Measurements from ENCODE around the gene ZZZ3. TPM values are rescaled to one million over a fixed set of nuclear protein-coding genes. Genes with fewer than 3 reads are reported as not detected.

ZZZ3 gene
- 45.8 and 61.7 TPM in 2 replicates for total RNA-seq

DNA sequence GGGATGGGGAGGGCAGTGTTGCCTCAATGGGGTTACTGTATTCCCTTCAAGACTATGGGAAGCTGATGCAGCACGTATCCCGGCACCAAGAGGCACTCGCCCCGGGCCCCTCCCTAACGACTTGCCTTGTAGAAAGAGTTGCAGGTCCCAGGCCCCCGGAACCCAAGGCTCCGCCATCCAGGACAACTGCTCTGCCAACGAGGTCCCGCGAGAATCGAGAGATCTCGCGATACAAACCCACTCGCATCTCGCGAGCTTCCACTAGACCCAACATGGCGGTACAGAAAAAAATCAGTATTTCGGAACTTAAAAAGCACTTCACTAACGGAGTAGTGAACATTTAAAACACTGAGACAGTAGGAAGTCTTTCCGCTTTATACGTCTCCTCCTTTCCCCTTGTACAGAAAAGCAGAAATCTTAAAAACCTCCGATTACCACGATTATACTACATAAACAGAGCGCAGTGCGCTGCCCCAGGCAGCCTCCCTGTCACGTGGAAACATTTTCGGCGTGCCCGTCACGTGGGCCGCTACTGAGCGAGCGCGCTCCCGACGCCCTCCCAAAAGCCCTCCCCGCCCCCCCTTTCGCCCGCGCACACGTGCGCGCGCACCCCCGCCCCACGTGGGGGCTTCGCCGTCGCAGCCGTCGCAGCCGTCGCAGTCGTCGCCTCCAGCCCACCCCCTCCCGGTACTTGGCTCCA lies at the start of gene ZZZ3:
ZZZ3 (minus strand) TSS at position 199 of the 700 bp plus-strand sequence. CDS start 49,304 bp downstream, outside the sequence.

Other genes with a start within 250 kb of the ZZZ3 start
- 65.4 and 67.1 TPM in 2 replicates for gene USP33, start 77.2 kb upstream of the ZZZ3 start, total RNA-seq
- gene MIGA1, start 97.0 kb upstream of the ZZZ3 start, total RNA-seq: 11.9 and 14.3 TPM in 2 replicates
- gene NEXN, start 206.0 kb upstream of the ZZZ3 start, total RNA-seq: 11.2 and 26.5 TPM in 2 replicates

All from aortic smooth muscle cell (primary cell).